KMS-11 (cell line): Measurements from ENCODE around the gene TWIST1.

Experiments used
- H2AFZ ChIP-seq: fragments of 200-600 bp; sonication (generic); 2 replicates; pipeline ENCODE4 v1.6.1; 2016; ENCODE audit warnings: antibody characterized with exemption, mixed run types, low read depth
- H3K27ac ChIP-seq: fragments of 200-600 bp; sonication (generic); 2 replicates; pipeline ENCODE4 v1.6.1; 2016; ENCODE audit warnings: mild to moderate bottlenecking, mixed run types
- H3K27me3 ChIP-seq: fragments of 200-600 bp; sonication (generic); 2 replicates; pipeline ENCODE4 v1.6.1; 2017; ENCODE audit warnings: mild to moderate bottlenecking, low read depth, mixed run types, moderate library complexity; ENCODE audit not compliant: insufficient read depth
- H3K36me3 ChIP-seq: fragments of 200-600 bp; sonication (generic); 2 replicates; pipeline ENCODE4 v1.6.1; 2017; ENCODE audit warnings: mild to moderate bottlenecking, mixed run types; ENCODE audit not compliant: insufficient read depth
- H3K4me1 ChIP-seq: fragments of 200-600 bp; sonication (generic); 2 replicates; pipeline ENCODE4 v1.6.1; 2016; ENCODE audit warnings: mild to moderate bottlenecking, low read depth, mixed run types; ENCODE audit not compliant: poor library complexity, severe bottlenecking
- H3K4me2 ChIP-seq: fragments of 200-600 bp; sonication (generic); 2 replicates; pipeline ENCODE4 v1.7.0; 2016; ENCODE audit warnings: mild to moderate bottlenecking, mixed run types
- H3K4me3 ChIP-seq: fragments of 200-600 bp; sonication (generic); IDR thresholded peaks from 2 replicates; pipeline ENCODE4 v1.6.1; 2017; ENCODE audit warnings: low read depth, low read length, mixed read lengths; ENCODE audit not compliant: insufficient read depth
- H3K79me2 ChIP-seq: fragments of 200-600 bp; sonication (generic); 2 replicates; pipeline ENCODE4 v1.6.1; 2016; ENCODE audit warnings: low read depth, mixed run types; ENCODE audit not compliant: insufficient read depth
- H3K9ac ChIP-seq: fragments of 200-600 bp; sonication (generic); 2 replicates; pipeline ENCODE4 v1.6.1; 2016; ENCODE audit warnings: mild to moderate bottlenecking, mixed run types
- H4K20me1 ChIP-seq: fragments of 200-600 bp; sonication (generic); 2 replicates; pipeline ENCODE4 v1.6.1; 2016; ENCODE audit warnings: mild to moderate bottlenecking, mixed run types; ENCODE audit not compliant: insufficient read depth
- TF ChIP-seq, protein P1 (sequence below): fragments of 200-600 bp; sonication (generic); conservative IDR thresholded peaks from 2 replicates; pipeline ENCODE4 v1.6.1; 2017; ENCODE audit warnings: low read depth, mild to moderate bottlenecking, antibody characterized with exemption, low read length, moderate library complexity, mixed read lengths

TWIST1 gene

DNA sequence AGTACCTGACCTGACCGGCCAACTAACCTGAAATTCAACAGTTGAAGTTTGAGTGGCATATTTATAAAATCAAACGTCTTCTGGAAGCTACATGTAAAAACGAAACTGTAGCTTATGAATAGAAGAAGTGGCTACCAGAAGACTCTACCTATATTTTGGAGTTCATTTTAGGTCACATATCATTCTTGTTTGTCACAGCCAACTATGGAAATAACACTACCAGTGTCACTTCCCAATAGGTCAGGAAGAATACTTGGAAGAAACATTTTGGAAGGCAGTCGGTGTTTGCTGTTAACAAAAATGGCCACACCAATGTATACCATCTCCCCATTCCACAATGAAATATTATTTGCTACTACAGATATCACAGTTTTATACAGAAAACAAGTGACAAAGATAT is 12.6 kb downstream of the TWIST1 start:
- no peaks in the 10 kb centered on the region for H4K20me1 ChIP-seq
- H3K4me1 ChIP-seq = no peaks in the 10 kb centered on the region
- TF ChIP-seq, protein P1, sequence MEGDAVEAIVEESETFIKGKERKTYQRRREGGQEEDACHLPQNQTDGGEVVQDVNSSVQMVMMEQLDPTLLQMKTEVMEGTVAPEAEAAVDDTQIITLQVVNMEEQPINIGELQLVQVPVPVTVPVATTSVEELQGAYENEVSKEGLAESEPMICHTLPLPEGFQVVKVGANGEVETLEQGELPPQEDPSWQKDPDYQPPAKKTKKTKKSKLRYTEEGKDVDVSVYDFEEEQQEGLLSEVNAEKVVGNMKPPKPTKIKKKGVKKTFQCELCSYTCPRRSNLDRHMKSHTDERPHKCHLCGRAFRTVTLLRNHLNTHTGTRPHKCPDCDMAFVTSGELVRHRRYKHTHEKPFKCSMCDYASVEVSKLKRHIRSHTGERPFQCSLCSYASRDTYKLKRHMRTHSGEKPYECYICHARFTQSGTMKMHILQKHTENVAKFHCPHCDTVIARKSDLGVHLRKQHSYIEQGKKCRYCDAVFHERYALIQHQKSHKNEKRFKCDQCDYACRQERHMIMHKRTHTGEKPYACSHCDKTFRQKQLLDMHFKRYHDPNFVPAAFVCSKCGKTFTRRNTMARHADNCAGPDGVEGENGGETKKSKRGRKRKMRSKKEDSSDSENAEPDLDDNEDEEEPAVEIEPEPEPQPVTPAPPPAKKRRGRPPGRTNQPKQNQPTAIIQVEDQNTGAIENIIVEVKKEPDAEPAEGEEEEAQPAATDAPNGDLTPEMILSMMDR = no peak
- no peak overlapping the region for H2AFZ ChIP-seq
- H3K9ac ChIP-seq = no peak overlapping the region
- H3K4me3 ChIP-seq = no peak overlapping the region
- H3K27me3 ChIP-seq = no peaks in the 10 kb centered on the region
- no peak overlapping the region for H3K4me2 ChIP-seq
- H3K79me2 ChIP-seq = no peaks in the 10 kb centered on the region
- H3K27ac ChIP-seq = no peak overlapping the region
- no peaks in the 10 kb centered on the region for H3K36me3 ChIP-seq

DNA sequence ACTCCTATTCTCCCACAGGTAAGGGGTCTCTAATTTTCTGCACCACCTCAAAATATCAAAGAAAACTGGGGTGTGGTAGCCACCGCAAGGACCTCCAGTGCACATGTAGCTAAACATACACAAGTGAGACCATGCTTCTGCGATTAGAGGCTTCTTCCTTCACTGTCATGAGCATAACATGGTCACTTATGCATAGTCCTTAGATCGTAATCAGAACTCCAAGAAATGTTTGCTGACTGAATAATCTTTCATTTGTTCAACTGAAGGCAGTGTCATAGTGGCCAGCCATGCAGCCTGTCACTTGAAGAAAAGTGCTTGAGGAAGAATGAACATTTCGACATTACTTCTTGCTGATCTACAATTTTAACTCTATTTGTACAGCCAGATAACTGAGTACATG is 14.6 kb downstream of the TWIST1 start:
- Histone ChIP-seq H3K27me3 (no peaks in the 10 kb centered on the region), H3K79me2 (no peaks in the 10 kb centered on the region), H3K9ac (no peak overlapping the region), H2AFZ (no peak overlapping the region), H4K20me1 (no peaks in the 10 kb centered on the region), H3K27ac (no peak overlapping the region), H3K4me3 (no peak overlapping the region), H3K4me1 (no peaks in the 10 kb centered on the region), H3K4me2 (no peak overlapping the region), H3K36me3 (no peaks in the 10 kb centered on the region)
- TF ChIP-seq, protein P1 = no peak

DNA sequence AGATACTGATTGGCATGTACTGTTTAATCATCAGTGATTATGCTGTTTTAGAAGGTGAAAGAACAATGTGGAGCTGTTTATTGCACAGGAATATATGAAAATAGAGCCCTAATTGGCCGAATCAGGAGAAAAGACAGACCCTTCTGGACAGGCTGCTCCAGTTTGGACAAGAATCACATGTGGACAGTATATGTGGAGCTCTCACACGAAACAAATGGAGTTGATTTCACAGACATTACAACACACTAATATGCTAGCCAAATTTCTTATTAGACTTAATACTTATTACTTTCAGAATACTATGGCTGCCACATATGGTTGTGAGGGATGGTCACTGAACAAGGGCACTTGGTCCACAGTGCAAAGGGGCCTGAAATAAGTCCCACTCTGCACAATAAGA is 15.5 kb downstream of the TWIST1 start:
- Histone ChIP-seq H3K4me3 (no peak overlapping the region), H3K4me1 (no peaks in the 10 kb centered on the region), H3K27ac (no peak overlapping the region), H3K27me3 (no peaks in the 10 kb centered on the region), H2AFZ (no peak overlapping the region), H3K4me2 (no peak overlapping the region), H4K20me1 (no peaks in the 10 kb centered on the region), H3K79me2 (no peaks in the 10 kb centered on the region), H3K9ac (no peak overlapping the region), H3K36me3 (no peaks in the 10 kb centered on the region)
- TF ChIP-seq, protein P1 = no peak

DNA sequence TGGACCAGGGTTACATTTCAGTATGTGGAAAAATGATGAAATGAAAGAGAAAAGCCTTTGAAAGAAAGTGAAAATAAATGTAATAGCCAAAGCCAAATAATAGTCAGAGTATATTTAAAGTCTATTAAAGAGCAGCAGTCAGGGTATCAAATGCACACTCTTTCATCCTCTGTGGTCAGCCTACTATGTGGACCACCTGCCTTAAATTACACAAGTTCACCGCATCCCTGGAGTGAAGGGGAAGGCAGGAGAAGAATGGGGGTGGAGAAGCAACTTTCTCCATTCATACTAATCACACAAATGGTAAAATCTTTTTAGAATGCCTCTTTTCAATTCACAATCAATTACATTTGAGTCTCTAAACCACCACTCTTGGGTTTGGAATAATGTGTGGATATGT is 16.0 kb downstream of the TWIST1 start:
- TF ChIP-seq, protein P1 = no peak
- no peak overlapping the region for H2AFZ ChIP-seq
- no peak overlapping the region for H3K4me2 ChIP-seq

More for the DNA sequence above, 16.0 kb downstream of the TWIST1 start:
- H3K79me2 ChIP-seq = no peaks in the 10 kb centered on the region
- H3K4me3 ChIP-seq = no peak overlapping the region
- no peak overlapping the region for H3K27ac ChIP-seq
- no peaks in the 10 kb centered on the region for H3K27me3 ChIP-seq
- no peaks in the 10 kb centered on the region for H3K36me3 ChIP-seq
- no peaks in the 10 kb centered on the region for H3K4me1 ChIP-seq
- no peaks in the 10 kb centered on the region for H4K20me1 ChIP-seq
- H3K9ac ChIP-seq = no peak overlapping the region
